ENCODE results near the gene SOCS2. TPM values are rescaled to one million over a fixed set of nuclear protein-coding genes. Genes with fewer than 3 reads are reported as not detected.
A peak's percentile ranks its signal among the peaks of the same experiment; 100 is the strongest.

Gene SOCS2
- total RNA-seq, 1 experiment from 2014 or later = 110 TPM

- no peak for DNase-seq (ENCODE audit: low read depth)
Observed at GRCh38 chr12:93567174-93567573, 5.3 kb upstream of the SOCS2 start.

- no peak for DNase-seq (ENCODE audit: low read depth)
Observed at GRCh38 chr12:93568091-93568490, 4.4 kb upstream of the SOCS2 start.

- no peak for DNase-seq (ENCODE audit: low read depth)
Observed at GRCh38 chr12:93569301-93569655, 3.2 kb upstream of the SOCS2 start.

GRCh38 chr12:93569656-93570551 is 2.6 kb upstream of the SOCS2 start:
- DNase-seq (ENCODE audit: low read depth) = peak; percentile 84

- peak; percentile 93 for DNase-seq (ENCODE audit: low read depth)
Observed at GRCh38 chr12:93570552-93571364, 1.7 kb upstream of the SOCS2 start.

- DNase-seq (ENCODE audit: low read depth) = peak; percentile 84
Observed at GRCh38 chr12:93571365-93571924, 1.0 kb upstream of the SOCS2 start.

GRCh38 chr12:93572712-93573551 is 457 bp downstream of the SOCS2 start:
- DNase-seq (ENCODE audit: low read depth) = peak; percentile 44

- DNase-seq (ENCODE audit: low read depth) = peak; percentile 71
Observed at GRCh38 chr12:93573552-93574223, 1.2 kb downstream of the SOCS2 start.

- no peak for DNase-seq (ENCODE audit: low read depth)
Observed at GRCh38 chr12:93577222-93577621, 4.7 kb downstream of the SOCS2 start.

GRCh38 chr12:93578221-93578620 is 5.7 kb downstream of the SOCS2 start:
- DNase-seq (ENCODE audit: low read depth) = no peak

GRCh38 chr12:93580682-93581081 is 8.2 kb downstream of the SOCS2 start:
- no peak for DNase-seq (ENCODE audit: low read depth)

- DNase-seq (ENCODE audit: low read depth) = no peak
Observed at GRCh38 chr12:93581370-93581769, 8.9 kb downstream of the SOCS2 start.

- DNase-seq (ENCODE audit: low read depth) = no peak
Observed at GRCh38 chr12:93582351-93582750, 9.9 kb downstream of the SOCS2 start.

GRCh38 chr12:93583627-93584392 is 11.3 kb downstream of the SOCS2 start:
- no peak for DNase-seq (ENCODE audit: low read depth)

- DNase-seq (ENCODE audit: low read depth) = no peak
Observed at GRCh38 chr12:93585247-93585646, 12.8 kb downstream of the SOCS2 start.

GRCh38 chr12:93587611-93588010 is 15.1 kb downstream of the SOCS2 start:
- no peak for DNase-seq (ENCODE audit: low read depth)

GRCh38 chr12:93589081-93589480 is 16.6 kb downstream of the SOCS2 start:
- peak; percentile 33 for DNase-seq (ENCODE audit: low read depth)

- DNase-seq (ENCODE audit: low read depth) = peak; percentile 94
Observed at GRCh38 chr12:93591137-93591868, 18.8 kb downstream of the SOCS2 start.

- peak; percentile 77 for DNase-seq (ENCODE audit: low read depth)
Observed at GRCh38 chr12:93592641-93593406, 20.3 kb downstream of the SOCS2 start.

All from M059J (cell line).